ENCODE results near the gene EPHB1.

The EPHB1 gene

DNA sequence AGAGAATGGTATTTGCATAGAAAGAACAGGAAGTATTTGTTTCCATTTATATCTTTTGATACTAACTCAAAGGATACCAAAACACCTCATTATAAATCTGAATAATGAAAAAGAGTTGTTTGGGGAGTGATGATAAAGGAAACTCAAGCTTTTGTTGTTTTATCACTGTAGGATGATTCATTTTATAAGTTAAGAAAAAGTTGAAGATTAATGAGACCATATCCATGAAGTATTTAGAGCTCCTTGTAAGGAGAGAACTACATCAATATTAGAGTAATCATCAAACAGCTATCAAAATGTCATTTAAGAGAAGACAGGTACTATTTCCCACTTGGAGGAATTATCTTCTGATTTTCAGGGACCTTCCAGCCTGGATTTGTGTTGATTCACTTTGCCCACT is 92.5 kb downstream of the EPHB1 start:
- DNase-seq, result no peak

DNA sequence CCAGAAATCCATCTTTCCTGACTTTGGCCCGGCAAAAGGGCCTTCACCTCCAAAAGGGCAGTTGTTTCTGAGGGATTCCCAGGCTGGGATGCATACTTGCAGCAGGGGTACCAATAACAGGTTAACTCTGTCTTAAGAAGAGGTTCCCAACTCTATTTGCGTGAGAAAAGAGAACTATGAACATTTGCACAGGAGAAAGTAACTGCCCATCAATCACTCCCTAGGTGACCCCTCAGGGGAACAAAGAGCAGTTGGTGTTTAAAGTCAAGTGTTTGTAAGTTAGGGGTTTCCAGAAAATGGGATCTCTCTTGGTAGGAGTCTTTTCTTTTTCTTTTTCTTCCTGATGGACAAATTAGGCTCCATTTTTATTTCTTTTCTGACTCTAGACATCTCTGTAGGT is 97.3 kb downstream of the EPHB1 start:
- no peak for DNase-seq

DNA sequence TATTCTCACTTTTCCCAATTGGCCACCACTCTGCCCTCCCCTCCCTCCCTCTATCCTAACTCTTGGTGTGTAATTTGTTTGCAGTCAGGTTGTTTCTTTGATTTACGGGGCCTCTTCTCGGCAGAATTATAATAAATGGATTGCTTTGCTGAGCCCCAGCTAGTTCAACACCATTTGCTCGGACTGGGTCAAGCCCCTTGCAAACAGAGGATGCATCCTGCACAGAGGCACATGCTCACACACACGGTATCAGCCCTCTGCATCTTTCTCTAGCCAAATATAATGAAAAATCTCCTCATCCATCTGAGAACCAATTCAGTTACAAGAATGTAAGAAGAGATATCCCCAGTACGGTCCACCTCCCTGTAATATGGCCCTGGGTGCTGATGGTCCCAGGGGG is 97.7 kb downstream of the EPHB1 start:
- no peak for DNase-seq

DNA sequence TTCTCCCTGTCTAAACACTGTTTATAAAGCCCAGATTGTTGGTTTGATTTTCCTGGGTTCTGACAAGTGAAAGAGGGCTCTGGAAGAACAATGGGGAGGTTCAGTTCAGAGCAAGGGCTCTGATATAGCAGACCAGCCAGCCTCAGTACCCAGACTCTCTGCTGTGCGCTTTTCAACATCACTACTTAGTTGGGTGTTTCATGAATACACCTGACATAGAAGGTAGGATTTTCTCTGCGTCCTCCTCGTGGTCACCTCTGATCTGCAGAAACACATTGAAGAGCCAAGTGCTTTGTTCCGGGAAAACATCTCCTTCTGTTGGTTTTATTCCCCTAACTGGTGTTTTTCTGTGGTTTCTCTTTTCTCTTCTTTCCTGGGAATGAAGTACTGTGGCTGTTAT is 99.5 kb downstream of the EPHB1 start:
- no peak for DNase-seq

DNA sequence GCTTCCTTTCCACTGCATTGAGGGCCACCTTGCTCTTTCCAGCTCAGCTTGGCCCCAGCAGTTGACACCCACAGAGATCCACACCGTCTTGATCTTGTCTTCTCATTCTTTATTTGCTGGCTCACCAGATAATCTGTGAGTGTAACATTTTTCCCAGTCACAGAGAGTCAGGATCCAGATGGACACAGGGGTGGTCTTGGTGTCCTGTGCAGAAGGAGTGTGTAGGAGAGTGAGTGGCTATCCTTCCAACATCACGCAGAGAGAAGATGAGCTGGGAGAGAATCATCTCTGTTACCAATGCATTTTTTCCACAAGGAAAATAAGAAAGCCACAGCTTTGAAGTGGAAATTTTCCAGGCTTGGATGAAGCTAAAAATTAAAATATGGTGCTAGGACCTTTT is 100.1 kb downstream of the EPHB1 start:
- DNase-seq, result no peak

DNA sequence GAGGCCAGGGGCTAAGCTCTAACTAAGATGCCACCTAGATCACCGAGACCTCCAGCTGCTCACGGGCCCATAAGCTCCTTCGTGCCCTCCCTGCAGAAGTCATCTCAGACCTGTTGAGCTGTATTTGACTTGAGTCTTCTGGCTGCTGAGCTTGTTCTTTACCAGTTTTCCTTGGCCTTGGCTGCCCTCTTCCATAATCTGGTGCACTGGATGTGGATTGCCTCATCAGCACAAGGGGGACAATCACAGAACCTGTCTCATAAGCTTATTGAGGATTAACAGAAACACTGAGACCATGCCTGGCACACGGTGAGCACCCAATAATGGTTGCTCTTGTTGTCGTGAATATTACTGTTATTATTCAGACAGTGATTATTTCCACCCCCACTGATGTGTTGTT is 101.1 kb downstream of the EPHB1 start:
- DNase-seq, result no peak

DNA sequence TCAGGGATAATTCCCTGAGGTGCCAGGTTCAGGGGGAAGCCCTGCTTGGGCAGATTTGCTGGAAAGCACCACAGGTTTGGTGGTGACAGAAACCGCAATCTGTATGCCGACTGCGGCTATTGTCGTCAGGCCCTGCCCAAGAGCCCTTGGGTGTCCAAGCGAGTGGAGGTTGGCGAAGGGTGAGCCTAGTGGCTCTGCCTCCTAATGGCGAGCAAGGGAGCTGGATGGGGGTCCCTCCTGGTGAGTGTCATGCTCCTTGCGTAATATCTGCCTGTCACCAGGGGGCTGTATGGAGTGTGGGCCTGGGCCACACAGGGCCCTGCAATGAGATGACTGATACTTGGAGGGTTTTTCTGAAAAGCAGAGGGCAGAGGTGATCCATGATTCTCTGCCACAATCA is 101.6 kb downstream of the EPHB1 start:
- DNase-seq, result no peak

DNA sequence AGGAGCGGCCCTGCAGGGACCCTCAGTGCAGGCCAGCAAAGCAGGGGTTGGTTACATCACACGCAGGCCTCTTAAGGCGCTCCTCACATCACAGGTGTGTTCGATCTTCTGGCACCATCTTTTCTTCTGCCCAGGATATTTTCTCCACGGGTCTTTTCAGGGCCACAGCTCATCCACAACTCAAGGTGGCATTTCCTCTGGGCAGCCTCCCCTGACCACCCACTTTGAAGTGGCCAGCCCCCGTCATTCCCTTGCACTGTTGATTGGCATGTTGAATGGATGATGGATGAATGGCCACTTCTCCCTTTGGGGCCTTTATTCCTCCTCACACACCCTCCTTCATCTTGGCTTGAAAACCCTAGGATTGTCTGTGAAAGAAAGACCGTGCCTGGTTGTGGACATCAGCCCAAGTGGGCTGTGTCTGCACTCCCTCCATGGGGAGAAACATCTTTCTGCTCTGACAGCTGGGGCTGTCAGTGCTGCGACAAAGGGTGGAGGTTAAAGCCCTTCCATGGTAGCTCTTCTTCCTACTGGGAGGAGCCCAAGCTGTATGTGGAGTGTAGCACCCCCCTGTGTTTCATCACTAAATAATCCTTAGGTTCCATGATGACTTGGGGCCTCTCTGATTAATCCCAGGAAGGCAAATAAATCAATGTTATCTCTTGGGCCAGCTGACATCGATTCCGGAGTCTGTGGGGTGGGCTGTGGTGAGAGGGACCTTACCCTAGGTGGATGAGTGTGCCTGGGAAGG is 102.5 kb downstream of the EPHB1 start:
- no peak for DNase-seq

DNA sequence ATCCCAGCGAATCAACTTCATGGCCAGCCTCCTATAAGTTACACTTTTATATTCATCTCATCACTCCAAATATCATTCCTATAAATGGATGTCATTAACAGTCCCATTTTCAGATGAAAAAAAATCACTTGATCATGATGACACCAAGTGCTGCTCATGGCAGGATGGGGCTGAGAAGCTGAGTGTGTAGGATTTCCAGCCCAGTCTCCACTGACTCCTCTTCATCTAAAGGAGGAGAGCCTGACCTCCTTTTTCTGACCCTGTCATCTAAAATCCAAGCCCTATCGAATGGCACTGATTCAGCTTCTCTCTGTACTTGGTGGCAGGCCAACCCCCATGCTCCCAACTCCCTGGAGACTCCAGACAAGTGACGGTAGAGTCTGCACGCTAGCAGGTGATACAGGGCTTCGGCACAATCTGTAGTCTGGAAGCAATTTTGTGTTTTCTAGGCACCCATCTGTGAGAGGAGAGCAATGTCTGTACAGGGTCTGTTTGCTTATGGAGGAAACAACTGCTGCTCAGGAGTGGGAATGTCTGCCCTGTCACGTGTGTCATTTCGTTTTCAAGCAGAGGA is 103.2 kb downstream of the EPHB1 start:
- DNase-seq, result peak; percentile 82

DNA sequence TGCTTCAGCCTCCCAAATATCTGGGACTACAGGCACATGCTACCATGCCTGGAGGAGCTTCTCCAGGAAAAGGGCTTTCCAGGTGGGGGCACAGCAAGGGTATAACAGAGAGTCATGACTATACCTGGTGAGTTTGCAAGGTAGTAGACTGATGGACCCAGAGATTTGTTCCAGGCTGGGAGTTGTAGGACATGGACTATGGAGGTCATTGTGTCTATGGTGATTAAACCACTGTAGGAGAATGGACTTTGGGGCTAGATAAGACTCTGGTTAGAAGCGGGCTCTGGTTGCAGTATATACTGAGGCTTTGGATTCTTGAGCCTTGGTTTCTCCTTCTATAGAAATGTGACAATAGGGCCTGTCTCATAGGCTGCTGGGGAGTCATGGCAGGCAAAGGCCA is 104.7 kb downstream of the EPHB1 start:
- DNase-seq, result no peak

DNA sequence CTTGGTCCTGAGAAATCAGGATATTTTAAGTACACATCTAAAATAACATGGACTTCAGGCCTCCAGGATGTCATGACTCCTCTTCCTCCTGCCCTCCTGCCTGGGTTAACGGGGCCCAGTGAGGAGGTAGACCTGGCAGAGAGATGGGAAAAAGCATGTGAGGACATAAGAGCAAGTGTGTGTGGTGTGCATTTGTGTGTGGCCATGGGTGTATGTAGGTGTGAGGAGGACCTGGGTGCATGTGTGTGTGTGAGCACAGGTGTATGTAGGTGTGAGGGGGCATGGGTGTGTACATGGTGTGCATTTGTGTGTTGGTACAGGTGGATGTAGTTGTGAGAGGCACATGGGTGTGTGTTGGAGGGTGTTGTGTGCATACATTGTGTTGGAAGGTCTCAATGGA is 105.4 kb downstream of the EPHB1 start:
- no peak for DNase-seq

DNA sequence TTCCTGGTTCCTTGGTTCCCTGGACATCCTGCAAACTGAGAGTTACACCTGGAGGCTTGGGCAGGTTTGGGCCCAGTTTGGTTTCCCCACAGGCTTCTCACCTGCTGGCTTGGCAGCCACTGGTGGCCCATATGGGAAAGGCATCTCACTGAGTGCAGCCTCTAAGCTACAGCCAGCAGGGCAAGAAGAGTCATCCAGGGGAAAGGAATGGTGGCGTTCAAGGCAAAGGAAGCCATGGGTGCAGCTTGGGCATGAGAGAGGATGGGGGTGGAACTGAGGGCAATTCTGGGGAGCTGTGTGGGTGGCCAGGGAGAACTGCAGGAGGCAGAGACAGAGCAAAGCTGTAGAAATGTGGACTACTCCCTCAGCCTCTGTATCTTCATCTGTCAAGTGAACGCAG is 106.4 kb downstream of the EPHB1 start:
- no peak for DNase-seq

DNA sequence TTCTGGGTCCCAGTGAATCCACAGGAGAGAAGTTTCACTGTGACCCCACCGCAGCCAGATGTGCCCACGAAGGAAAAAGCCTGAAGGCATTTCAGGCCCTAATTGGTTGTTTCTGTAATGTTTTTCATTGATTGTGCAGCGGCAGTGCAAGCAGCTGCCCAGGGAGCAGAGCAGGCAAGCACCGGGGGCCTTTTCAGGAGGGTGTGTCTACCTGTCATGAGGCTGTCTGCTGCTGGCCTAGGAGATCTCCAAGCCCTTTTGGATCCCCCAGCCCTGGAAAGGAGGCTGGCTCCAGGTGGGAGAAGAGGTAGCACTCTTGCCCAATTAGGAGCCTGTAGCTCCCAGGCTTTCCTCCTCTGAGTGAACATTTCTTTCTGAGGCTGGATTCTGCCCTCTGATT is 108.8 kb downstream of the EPHB1 start:
- DNase-seq, result no peak

DNA sequence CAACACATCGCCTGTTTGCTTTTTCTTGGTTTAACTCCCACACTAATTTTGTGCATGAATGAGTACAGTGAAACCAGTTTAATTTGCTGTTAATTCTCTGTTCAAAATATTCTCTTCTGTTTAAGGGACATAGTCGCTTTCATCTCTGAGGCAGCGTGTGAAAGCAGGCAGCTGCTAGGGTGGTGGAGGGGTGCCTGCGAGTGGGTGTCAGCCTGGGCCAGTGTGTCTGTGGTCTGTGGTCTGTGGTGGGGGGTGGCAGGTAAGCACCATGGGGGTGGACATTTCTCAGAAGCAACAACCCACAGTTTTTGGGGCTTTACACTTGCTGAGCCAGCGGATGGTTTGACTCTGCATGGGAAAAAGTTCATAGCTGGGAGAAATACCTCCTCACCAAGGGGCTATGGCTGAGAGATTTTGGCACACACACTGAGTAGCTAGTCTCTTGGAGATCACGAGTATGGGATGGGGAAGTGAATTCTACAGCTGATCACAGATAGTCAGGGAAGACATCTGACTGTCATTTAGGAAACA is 109.2 kb downstream of the EPHB1 start:
- DNase-seq, result no peak

DNA sequence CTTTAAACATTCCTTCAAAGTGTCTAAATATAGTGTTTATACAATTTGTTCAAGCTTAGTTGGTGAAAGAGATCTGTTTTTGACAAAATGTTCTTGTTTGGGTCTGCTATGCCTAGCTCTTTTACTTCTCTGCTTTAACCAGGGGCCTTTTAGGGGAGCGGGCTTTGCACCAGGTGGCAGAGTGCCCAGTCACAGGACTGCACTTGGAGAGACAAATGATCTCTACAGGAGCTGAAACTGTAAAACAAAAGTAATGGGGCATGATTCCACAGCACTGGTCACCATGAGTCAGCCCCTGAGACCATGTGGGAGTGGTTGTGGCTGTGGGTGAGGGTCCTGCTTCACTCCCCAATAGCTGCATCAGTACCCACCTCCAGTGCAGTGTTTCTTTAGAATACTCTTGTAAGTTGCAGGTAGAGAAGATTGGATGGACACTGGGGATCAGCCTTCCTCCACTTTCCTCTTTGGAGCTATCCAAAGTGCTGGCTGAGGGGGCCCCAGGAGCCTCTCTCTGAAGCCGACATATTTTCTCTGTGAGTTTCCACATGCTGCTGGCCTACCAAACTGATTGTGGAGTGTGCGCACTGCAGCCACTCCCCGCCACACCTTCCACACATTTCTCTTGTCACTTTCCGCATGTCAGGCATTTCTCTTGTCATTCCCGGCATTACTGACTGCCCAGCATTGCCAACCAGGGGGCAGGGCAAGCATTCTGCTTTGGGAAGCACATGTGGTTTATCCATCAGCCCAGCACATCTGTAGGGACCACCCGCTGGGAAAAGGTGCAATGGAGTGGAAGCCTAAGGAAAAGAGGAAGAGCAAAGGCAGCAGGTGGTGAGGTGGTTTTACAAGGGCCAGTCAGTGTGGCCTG is 110.0 kb downstream of the EPHB1 start:
- DNase-seq, result no peak

DNA sequence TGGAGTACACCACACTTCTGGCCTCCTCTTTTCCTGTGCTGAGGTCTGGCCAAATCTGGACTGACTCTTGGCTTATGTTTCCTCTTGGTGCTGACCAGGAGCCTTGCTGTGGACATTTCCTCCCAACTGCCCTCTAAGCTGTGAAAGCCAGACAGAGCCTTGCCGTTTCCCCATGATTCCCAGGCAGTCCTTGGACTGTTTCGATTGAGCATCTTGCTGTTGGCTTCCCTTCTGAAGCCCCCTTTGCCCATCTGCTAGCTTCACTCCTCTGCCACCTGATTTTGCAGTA is 110.5 kb downstream of the EPHB1 start:
- no peak for DNase-seq

DNA sequence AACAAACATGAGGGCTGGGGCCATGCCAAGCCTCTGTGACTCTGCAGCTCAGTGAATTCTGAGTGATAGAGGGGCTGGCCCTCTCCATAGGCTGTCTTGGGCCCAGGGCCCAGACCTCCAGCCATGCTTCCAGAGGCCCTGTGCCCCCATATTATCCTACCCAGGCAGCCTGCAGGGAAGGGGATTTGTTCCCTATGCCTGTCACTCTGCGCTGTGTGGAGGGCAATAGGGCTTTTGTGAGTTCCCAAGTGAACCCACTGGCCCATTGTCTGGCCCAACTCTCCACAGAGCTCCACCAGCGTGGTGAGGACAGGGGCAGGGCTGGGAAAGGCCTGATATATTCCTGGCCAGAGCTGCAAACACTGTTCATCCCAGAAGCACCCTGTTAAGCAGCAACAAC is 113.2 kb downstream of the EPHB1 start:
- DNase-seq, result no peak

DNA sequence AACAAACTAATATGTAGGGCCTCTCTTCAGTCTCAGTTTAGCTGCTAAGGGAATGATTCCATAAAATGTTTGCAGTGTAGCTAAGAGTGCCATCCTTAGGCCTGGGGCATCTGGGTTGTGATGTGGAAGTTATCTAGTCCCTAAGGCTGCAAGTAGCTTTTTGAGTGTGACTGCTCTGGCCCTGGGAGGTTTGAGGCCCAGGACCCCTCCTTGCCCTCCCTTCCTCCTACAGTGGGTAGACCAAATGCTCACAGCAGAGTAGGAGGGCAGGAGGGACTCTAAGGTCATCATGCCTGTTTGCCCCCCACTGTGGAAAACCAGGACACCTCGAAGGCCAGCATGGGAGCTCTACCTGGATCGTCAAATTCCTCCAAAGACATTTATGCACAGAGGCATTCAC is 115.0 kb downstream of the EPHB1 start:
- DNase-seq, result no peak

DNA sequence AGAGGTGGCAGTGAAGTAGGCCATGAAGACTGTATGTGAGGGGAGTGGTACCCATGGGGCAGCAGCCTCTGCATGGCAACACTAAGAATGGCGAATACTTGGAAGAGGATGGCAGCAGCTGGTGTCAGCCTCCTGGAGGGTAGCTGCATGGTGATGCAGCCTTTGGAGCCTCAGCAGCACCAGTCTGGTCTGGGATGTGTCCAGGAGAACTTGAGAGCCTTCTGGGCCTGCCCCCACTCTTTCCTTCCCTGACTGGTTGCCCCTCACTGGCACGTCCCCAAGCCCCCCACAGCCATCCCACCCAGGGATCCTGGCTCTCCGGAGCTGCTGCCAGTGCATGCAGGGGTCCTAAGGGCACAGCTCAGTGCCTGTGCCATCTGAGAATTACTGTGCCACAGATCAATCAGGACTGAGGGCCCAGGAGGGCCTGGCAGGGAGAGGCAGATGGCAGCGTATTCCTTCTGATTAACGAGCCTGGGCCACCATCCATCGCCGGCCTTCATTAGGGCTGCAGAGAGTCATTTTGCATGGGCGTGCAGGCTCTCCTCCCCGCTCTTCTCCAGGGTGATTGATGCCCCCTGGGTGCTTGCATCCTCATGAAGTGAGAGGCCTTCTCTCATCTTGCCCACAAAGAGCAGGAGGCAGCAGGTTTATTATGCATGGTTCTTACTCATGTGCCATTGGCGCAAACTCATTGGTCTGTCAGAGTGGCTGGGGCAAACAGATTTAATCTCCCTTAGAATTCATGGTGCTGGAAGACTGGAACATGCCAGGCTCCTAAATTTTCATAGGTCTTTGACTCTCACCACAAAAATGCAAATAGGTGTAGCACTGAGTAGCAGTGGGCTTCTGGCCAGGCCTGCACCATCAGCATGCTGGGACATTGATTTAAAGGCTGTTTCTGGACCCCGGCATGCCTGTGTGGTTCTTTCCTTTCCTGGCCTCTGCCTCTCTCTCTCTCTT is 116.8 kb downstream of the EPHB1 start:
- DNase-seq, result no peak

DNA sequence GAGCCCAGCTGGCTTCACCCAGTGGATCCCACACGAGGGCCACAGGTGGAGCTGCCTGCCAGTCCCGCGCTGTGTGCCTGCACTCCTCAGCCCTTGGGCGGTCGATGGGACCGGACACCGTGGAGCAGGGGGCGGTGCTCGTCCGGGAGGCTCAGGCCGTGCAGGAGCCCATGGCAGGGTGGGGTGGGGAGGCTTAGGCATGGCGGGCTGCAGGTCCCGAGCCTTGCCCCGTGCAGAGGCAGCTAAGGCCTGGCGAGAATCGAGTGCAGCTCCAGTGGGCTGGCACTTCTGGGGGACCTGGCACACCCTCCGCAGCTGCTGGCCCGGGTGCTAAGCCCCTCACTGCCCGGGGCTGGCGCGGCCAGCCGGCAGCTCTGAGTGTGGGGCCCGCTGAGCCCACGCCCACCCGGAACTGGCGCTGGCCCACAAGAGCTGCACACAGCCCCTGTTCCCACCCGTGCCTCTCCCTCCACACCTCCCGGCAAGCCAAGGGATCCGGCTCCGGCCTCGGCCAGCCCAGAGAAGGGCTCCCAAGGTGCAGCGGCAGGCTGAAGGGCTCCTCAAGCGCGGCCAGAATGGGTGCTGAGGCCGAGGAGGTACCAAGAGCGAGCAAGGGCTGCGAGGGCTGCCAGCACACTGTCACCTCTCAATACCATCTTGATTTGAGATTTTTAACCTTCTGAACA is 121.4 kb downstream of the EPHB1 start:
- DNase-seq, result no peak

DNA sequence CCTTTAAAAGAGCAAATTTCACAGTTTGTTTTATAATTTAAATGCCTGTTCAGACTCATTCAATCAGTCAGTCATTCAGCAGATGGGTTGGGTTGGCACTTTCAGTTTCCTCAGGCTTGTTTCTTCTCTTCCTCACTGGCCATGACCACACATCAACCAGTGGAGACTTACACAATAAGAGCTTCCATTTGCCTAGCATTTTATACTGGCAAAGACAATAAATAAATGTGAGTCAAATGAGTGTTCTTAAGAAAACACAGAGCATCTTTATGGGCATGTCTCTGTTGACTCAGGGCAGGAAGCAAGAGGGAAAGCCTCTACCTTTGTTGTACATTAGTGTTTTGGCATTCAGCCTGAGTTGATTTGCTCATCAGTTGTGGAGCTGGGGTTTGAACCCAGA is 122.6 kb downstream of the EPHB1 start:
- DNase-seq, result no peak

DNA sequence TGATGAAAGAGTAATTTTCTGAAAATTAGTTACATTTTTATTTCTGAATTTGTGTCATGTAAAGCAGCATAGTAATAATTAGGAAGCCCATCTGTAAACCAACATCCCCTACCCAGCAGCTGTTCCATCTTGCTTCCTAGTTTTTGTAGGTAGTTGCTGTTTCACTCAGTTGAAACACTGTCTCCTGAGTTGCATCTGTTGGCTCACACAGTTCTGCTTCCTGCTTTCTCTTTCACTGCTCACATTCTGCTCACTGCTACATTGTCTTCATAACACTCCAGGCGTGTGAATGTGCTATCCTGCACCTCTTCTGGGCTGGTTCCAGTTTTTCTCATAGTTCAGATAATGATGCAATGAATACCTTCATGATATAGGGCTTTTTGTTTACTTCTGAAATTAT is 123.4 kb downstream of the EPHB1 start:
- no peak for DNase-seq
